ENCODE measurements around the gene SDC3. TPM values are rescaled to one million over a fixed set of nuclear protein-coding genes. Genes with fewer than 3 reads are reported as not detected.
"Not testable (repeated sequence)": the region's sequence is repeated elsewhere in the genome, so short reads cannot be mapped to it uniquely, and the experiment has no call there.

SDC3 gene
- total and polyA plus RNA-seq, 8 donors, result 29.8 to 65.2 (median 46.0) TPM

- no peak for TF ChIP-seq CTCF (IDR thresholded peaks at IDR 0.05)
- intact Hi-C loops (cut with DNase I), result no loop called here
- DNase-seq (no peak), ATAC-seq (no peak)
- H3K36me3 ChIP-seq, result peaks cover 0 to 28% of the 10 kb centered on the region in 2 donors
- no peak overlapping the region for H3K4me3 ChIP-seq
- peaks cover 0 to 6% of the 10 kb centered on the region in 2 donors for H3K9me3 ChIP-seq
- no peaks in the 10 kb centered on the region for H3K27me3 ChIP-seq
- no peak overlapping the region for H3K27ac ChIP-seq
- H3K4me1 ChIP-seq, result no peaks in the 10 kb centered on the region
These were observed 37.9 kb downstream of the SDC3 start for GRCh38 chr1:30870656-30871055.

- TF ChIP-seq CTCF (IDR thresholded peaks at IDR 0.05), result no peak
- intact Hi-C loops (cut with DNase I), result no loop called here
- no peaks in the 10 kb centered on the region for H3K4me1 ChIP-seq
- no peak for ATAC-seq
- peaks cover 0 to 2% of the 10 kb centered on the region in 2 donors for H3K27me3 ChIP-seq
- H3K9me3 ChIP-seq, result peaks cover 0 to 6% of the 10 kb centered on the region in 2 donors
- H3K4me3 ChIP-seq, result no peak overlapping the region
- H3K27ac ChIP-seq, result no peak overlapping the region
- peaks cover 0 to 28% of the 10 kb centered on the region in 2 donors for H3K36me3 ChIP-seq
- DNase-seq, result no peak
These were observed 38.5 kb downstream of the SDC3 start for GRCh38 chr1:30870035-30870434.

GRCh38 chr1:30868833-30869435 is 39.6 kb downstream of the SDC3 start:
- no peak for TF ChIP-seq CTCF (IDR thresholded peaks at IDR 0.05)
- DNase-seq, result no peak
- ATAC-seq, result no peak
- no peak overlapping the region for H3K4me3 ChIP-seq
- H3K4me1 ChIP-seq, result no peaks in the 10 kb centered on the region
- H3K27me3 ChIP-seq, result peaks cover 0 to 6% of the 10 kb centered on the region in 2 donors
- no peak overlapping the region for H3K27ac ChIP-seq
- peaks cover 0 to 23% of the 10 kb centered on the region in 2 donors for H3K36me3 ChIP-seq
- intact Hi-C loops (cut with DNase I), result no loop called here
- peaks cover 0 to 6% of the 10 kb centered on the region in 2 donors for H3K9me3 ChIP-seq

GRCh38 chr1:30868057-30868456 is 40.5 kb downstream of the SDC3 start:
- intact Hi-C loops (cut with DNase I); H3K9me3 ChIP-seq; H3K4me3 ChIP-seq; ATAC-seq; H3K4me1 ChIP-seq; H3K27ac ChIP-seq; DNase-seq; H3K27me3 ChIP-seq: not testable (repeated sequence)
- peaks cover 0 to 14% of the 10 kb centered on the region in 2 donors for H3K36me3 ChIP-seq

GRCh38 chr1:30867537-30867936 is 41.0 kb downstream of the SDC3 start:
- intact Hi-C loops (cut with DNase I), result no loop called here

More at GRCh38 chr1:30867537-30867936, 41.0 kb downstream of the SDC3 start:
- peaks cover 0 to 9% of the 10 kb centered on the region in 2 donors for H3K27me3 ChIP-seq
- no peak for DNase-seq
- no peak overlapping the region for H3K4me3 ChIP-seq
- no peaks in the 10 kb centered on the region for H3K9me3 ChIP-seq
- H3K27ac ChIP-seq, result no peak overlapping the region
- no peaks in the 10 kb centered on the region for H3K4me1 ChIP-seq
- ATAC-seq, result no peak
- no peak for TF ChIP-seq CTCF (IDR thresholded peaks at IDR 0.05)
- H3K36me3 ChIP-seq, result peaks cover 0 to 9% of the 10 kb centered on the region in 2 donors
